HG03064 (cell line): ENCODE data around the gene CCDC87.
A peak's percentile ranks its signal among the peaks of the same experiment; 100 is the strongest.
"Not testable (repeated sequence)": the region's sequence is repeated elsewhere in the genome, so short reads cannot be mapped to it uniquely, and the experiment has no call there.

Experiments used
- ATAC-seq: cut with Tn5 transposase; IDR thresholded peaks from one replicate; pipeline ENCODE4 v1.9.1; 2021; ENCODE audit warnings: low read depth; ENCODE audit not compliant: unreplicated experiment

CCDC87 gene, protein sequence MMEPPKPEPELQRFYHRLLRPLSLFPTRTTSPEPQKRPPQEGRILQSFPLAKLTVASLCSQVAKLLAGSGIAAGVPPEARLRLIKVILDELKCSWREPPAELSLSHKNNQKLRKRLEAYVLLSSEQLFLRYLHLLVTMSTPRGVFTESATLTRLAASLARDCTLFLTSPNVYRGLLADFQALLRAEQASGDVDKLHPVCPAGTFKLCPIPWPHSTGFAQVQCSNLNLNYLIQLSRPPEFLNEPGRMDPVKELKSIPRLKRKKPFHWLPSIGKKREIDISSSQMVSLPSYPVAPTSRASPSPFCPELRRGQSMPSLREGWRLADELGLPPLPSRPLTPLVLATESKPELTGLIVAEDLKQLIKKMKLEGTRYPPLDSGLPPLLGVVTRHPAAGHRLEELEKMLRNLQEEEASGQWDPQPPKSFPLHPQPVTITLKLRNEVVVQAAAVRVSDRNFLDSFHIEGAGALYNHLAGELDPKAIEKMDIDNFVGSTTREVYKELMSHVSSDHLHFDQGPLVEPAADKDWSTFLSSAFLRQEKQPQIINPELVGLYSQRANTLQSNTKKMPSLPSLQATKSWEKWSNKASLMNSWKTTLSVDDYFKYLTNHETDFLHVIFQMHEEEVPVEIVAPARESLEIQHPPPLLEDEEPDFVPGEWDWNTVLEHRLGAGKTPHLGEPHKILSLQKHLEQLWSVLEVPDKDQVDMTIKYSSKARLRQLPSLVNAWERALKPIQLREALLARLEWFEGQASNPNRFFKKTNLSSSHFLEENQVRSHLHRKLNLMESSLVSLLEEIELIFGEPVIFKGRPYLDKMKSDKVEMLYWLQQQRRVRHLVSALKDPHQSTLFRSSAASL

DNA sequence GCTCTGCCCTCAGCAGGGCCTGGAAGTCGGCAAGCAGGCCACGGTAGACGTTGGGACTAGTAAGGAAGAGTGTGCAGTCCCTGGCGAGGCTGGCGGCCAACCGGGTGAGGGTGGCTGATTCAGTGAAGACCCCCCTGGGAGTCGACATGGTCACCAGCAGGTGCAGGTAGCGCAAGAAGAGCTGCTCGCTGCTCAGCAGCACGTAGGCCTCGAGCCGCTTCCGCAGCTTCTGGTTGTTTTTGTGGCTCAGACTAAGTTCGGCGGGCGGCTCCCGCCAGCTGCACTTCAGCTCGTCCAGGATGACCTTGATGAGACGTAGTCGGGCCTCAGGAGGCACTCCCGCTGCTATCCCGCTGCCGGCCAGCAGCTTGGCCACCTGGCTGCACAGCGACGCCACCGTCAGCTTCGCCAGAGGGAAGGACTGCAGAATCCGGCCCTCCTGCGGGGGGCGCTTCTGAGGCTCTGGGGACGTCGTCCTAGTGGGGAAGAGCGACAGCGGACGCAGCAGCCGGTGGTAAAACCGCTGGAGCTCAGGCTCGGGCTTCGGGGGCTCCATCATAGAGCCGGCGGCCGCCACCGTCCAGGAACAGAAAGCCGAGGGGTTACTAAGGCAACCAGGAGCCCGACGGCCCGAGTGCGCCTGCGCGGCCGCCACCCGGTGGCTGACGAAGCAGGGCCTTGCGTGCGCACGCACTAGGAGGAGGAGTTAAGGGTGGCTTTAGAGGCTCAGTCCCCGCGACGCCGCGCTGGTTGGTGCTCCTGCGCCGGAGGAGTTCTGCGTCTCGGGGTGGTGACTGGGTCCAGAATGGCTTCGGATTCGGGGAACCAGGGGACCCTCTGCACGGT, at the start of gene CCDC87, which contains the start of gene CCS:
Gene CCDC87 (minus strand): TSS at position 607 of the 846 bp plus-strand sequence. CDS start 48 bp downstream, at position 559.
Gene CCS (plus strand): TSS at position 729 of the 846 bp plus-strand sequence. CDS start 77 bp downstream, at position 806.
- peak; percentile 86 for ATAC-seq

DNA sequence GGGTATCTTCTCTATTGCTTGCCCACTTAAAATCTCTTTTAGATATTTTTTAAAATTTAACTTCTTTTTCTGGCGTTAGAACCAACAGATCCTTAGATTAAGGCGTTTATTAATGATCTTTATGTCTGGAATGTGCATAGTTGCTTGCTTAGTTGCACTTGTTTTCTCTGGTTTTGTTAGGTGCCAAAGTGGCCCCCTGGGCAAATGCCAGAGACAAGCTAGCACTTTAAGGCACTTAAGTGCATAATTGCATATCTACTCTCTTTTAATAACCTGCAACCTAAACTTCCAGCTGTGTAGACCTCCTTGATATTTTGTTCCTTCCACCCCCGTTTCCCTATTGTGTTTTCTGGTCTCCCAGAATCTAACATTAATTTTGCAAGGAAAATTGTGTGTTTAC, 49.0 kb upstream of the CCDC87 start:
- no peak for ATAC-seq

DNA sequence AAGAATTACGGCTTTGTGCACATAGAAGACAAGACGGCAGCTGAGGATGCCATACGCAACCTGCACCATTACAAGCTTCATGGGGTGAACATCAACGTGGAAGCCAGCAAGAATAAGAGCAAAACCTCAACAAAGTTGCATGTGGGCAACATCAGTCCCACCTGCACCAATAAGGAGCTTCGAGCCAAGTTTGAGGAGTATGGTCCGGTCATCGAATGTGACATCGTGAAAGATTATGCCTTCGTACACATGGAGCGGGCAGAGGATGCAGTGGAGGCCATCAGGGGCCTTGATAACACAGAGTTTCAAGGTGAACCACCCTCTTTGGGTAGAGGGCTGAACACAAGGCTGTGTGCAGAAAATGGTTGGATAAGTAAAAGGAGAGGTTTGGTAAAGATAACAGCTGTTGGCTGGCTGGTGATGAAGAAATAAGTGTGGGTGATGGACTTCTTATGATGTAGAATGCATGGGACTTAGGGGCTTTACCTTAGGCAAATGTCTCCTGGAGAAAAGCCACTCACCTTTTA, 47.0 kb upstream of the CCDC87 start:
- not testable (repeated sequence) for ATAC-seq

DNA sequence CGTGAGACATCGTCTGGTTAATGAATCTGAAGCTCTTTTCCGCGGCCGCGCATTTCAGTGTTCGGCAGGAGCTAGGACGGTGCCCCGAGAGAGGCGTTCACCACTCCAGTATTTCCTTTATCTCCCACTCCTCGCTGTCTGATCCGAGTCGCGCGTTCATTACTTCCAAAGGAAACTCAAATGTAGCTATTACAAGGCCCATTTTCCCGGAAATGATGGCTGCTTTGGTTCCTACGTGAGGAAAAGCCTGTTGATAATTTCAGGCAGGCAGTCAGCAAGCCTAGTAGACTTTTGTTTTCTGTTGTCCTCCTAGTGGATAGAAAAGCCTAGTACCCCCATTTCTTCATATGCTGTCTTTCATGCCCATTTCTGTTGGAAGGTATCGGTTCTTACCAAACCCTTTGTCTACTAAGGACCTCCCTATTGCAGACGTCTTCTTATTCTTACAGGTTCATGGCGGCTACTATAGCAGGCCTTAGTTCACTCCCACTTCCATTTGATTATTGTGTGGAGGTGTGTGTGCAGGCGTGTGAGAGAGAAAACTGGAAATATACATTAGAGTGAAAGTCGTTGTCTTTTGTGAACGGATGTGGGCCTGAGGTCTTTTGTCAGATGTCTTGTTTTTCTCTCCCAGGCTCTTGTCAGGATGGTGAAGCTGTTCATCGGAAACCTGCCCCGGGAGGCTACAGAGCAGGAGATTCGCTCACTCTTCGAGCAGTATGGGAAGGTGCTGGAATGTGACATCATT, 46.4 kb upstream of the CCDC87 start:
- no peak for ATAC-seq

DNA sequence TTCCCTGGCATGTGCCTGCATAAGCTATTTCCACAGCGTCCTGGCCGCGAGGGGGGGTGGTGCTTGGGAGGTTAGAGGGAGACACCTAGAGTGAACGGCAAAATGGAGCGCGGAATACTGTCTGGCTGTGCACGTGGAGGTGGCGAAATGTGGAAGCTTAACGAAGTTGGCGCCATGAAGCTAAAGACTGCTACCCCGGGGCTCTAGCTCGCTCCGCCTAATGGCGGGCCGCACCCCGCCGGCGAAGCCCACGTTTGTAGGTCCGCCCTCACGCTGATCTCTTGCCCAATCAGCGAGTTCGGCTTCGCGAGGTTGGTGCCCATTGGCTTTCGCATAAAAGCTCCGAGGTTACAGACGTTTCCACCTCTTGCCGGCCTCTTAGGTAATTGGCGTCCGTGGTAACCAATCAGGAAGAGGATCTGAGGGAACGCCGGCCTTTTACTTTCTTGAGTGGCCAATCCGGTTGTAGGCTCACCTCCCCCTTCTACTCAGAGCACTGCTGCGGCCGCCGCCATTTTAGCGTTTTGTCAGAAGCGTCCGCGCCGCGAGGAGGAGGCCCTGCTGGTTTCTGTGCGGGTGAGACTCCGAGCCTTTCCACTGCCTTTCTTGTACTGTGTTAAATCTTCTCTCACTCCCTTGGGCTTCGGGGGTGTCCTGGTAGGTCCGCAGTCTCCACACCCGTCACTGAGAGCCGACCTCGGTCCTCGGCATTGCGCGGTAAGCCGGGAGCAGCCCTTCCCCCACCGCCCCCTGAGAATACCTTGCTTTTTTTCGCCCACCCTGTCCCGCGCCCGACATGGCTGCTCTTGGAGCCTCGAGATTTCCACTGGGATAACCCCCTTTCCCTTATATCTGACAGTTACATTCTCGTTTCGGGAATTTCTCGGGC, 45.6 kb upstream of the CCDC87 start, which contains the start of gene RBM4:
Gene RBM4 (plus strand): TSS at position 527 of the 889 bp plus-strand sequence. CDS start 1,009 bp downstream, outside the sequence.
- ATAC-seq = peak; percentile 89

DNA sequence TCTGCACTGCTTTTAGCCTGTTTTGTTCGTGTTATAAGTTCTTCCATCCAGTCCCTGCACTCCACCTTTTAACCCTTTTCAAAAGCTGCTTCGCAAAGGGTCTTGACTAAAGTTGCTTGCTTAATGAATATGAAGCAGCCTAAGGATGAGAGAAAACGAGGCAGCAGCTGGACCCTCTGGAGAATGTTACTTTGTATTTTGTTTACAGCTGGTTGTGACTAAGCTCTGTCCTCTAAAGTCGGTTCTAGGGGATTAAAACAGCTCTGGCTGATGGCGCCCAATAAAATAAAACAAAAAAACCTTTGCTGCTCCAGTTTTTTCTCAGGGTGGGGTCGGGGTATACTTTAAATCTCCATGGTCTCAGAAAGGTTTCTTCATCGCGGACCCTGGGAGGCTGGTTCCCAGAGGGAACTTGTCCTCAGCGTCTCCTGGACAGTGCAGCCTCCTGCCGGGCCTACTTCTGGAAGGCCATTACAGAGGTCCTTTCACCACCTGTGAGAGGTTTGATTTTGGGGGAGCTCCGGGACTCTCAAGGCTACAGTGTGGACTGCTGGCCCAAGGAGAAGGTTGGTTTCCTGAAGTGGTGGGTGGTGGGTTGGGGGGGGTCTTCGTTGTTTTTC, 44.8 kb upstream of the CCDC87 start:
- no peak for ATAC-seq

DNA sequence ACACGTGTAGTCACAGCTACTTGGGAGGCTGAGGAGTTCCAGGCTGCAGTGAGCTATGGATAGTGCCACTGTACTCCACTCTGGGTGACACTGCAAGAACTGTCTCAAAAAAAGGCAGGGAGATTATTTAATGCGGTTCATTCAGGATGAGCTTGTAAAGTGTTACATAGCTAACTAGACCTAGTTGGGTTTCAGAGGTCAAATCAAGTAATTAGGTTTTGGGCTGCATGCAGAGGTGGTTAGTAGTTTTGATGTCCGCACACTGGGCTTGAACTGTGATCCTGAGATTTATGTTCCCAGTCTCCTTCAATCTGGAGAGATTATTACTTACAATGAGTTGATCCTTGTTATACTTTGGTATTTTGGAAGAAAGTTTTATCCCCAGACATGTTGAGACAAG, 43.5 kb upstream of the CCDC87 start:
- ATAC-seq = no peak

DNA sequence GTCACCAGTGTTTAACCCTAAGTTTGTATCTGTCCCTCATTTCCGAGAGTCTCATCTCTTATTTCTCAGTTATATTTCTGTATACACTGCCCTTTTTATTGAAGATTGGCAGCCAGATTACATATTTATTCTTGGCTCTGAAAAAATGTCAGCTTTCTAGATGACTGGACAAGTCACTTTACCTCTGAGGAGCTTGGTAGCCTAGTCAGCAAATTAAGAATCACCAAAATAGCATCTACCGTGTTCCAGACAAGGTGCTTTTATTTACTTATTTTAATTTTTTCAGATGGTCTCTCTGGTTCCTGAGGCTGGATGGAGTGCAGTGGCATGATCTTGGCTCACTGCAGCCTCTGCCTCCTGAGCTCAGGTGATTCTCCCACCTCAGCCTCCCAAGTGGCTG, 40.1 kb upstream of the CCDC87 start:
- no peak for ATAC-seq

DNA sequence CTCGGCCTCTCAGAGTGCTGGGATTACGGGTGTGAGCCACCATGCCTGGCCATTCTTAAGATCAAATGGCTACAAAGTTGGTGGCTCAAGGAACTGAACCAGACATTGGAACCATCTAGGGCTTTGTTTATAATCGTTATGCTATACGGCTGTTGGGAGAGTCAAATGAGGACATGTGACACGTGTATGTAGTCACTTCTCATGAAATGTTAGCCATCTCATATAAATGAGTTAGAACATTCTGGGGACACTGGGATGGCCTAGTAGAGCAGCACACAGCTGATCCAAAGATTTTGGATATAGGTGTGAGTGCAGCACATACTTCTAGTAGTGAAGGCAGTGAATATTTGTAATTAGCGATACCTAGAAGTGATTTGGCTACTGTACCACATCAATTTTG, 39.0 kb upstream of the CCDC87 start:
- no peak for ATAC-seq

DNA sequence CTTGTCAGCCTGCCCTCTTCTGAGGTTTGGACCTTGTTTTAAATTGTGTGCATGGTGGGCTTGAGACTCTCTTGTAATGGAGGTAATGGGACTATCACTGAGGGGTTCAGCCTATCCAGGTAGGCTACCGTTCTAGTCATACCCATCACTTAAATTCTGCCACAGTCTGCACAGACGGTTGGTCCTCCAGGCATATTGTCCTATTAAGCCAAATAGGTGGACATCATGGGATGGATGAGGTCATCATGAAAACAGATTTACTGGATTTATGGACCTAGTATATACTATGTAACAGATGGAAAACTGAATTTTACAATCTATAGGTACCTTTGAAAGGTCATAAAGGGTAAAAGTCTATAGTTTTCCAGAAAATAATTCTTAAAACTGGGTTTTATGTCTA, 36.5 kb upstream of the CCDC87 start:
- no peak for ATAC-seq

DNA sequence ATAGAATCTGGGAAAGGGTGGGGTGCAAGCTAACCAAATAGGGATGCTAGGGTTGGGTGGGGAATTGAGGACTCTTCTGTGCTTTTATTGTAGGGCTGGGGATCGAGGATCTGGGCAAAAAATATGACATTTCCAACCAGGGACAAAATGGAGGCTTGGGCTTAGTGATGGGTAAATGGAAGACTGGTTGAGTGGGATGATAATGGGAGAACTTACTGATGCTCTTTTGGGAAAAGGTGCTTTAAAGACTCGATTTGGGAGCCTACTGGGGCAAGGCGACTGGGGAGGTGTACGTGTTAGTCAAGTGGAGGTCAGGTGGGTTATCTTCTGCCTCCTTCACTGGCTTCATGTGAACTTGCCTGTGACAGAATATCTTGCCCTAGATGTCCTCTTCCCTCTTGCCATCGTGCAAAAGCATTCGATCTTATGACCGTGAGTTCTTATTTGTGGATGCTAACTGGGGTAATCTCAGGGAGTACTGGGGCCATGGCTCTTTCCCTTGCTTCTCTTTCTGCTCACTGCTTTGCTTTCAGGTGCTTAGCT, 35.3 kb upstream of the CCDC87 start:
- no peak for ATAC-seq

DNA sequence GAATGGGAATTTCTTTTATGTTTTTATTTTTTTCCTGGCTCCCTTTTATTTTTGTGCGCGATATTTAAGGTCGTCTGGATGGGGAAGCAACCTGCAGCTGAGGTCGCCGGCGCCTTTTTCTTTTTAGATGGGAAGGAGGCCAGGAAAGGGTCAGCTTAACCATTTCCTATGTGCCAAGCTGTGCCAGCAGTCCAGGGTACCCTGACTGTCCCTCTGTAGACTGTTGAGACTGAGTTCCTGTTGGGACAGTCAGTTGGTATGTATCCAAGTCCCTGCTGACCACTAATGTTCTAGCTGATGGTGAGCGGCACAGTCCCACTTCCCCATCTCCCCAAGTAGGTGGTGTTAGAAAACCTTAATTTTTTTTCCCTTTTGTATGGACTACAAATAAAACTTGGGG, 34.1 kb upstream of the CCDC87 start:
- no peak for ATAC-seq

DNA sequence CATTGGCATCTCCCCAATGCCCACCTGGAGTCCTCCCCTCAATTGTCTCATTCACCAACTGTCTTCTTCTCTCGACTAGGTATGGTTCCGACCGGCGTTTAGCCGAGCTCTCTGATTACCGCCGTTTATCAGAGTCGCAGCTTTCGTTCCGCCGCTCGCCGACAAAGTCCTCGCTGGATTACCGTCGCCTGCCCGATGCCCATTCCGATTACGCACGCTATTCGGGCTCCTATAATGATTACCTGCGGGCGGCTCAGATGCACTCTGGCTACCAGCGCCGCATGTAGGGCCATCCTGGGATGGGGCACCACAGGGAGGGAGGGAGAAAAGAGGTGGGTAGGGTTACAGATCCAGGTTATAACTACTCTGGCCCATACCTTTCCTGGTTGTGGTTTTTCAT, 33.5 kb upstream of the CCDC87 start:
- ATAC-seq = no peak

DNA sequence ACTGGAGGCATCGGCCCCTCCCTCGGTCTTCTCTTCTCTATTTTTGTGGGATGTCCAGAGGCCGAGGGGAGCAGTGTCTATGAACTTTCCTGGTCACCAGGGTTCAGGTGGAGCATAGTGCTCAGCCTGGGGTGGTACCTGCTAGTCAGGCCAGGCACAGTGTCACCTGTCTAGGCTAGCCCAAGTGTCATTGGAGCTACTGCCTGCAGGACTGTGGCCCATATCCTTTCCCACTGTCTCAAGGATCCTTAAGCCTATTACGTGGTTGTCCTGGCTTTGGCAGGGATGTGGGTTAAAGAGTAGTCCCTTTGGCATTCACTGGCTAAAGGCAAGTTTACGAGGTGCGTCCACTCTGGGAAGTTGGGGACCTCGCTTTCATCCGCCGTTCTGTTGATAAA, 32.9 kb upstream of the CCDC87 start:
- no peak for ATAC-seq

DNA sequence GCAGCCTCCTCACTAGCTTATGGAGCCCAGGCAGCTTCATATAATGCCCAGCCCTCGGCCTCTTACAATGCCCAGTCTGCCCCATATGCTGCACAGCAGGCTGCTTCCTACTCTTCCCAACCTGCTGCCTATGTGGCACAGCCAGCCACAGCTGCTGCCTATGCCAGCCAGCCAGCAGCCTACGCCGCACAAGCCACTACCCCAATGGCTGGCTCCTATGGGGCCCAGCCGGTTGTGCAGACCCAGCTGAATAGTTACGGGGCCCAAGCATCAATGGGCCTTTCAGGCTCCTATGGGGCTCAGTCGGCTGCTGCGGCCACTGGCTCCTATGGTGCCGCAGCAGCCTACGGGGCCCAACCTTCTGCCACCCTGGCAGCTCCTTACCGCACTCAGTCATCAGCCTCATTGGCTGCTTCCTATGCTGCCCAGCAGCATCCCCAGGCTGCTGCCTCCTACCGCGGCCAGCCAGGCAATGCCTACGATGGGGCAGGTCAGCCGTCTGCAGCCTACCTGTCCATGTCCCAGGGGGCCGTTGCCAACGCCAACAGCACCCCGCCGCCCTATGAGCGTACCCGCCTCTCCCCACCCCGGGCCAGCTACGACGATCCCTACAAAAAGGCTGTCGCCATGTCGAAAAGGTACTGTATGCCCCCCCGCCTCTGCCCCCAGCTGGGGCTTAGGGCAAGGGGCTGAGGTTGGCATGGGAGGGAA, 32.3 kb upstream of the CCDC87 start:
- ATAC-seq = no peak

DNA sequence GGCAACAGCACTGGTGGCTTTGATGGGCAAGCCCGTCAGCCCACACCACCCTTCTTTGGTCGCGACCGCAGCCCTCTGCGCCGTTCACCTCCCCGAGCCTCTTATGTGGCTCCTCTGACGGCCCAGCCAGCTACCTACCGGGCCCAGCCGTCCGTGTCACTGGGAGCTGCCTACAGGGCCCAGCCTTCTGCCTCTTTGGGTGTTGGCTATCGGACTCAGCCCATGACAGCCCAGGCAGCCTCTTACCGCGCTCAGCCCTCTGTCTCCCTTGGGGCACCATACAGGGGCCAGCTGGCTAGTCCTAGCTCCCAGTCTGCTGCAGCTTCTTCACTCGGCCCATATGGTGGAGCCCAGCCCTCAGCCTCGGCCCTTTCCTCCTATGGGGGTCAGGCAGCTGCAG, 31.6 kb upstream of the CCDC87 start:
- ATAC-seq = no peak

DNA sequence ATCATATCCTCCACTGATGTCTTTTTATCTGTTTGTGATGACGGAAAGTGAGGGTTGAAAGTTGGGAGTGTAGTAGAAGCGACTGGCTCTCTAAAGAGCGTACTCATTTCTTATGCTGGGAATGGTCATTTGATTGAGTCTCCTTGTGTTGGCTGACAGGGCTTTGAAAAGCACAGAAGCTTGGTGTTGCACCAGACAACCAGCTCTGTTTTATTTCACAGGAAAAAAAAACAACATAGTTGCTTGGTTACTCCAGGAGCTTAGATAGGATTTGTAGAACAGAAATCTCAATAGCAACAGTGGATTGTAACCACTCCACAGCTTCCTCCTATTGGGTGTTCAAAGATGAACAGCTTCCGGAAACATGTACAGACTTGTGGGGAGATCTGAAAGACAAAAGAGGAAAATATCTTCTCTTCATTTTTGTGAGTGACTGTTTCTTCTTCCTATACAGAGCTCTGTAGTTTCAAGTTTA, 26.3 kb upstream of the CCDC87 start:
- ATAC-seq = no peak
